ENCODE data around the gene SQOR. TPM values are rescaled to one million over a fixed set of nuclear protein-coding genes. Genes with fewer than 3 reads are reported as not detected.

The SQOR gene
- total RNA-seq, 4 donors from 2014 or later, result 49.8 to 56.6 (median 55.2) TPM

GRCh38 chr15:45670511-45670910, 35.7 kb downstream of the SQOR start:
- H3K4me1 ChIP-seq, result peaks cover 14% of the 10 kb centered on the region in 2 donors
- H3K27ac ChIP-seq, result no peak overlapping the region
- no peak overlapping the region for H3K4me3 ChIP-seq (replicated peaks in 1 of 3)
- 82% methylated on average over 4 of the region's 4 CpGs for WGBS, 2 donors
- intact Hi-C loops (cut with DNase I), result no loop called here
- no peaks in the 10 kb centered on the region for H3K9me3 ChIP-seq
- H3K36me3 ChIP-seq, result peaks cover 4 to 15% of the 10 kb centered on the region in 2 donors
- H3K27me3 ChIP-seq, result no peaks in the 10 kb centered on the region
- TF ChIP-seq, protein P1, sequence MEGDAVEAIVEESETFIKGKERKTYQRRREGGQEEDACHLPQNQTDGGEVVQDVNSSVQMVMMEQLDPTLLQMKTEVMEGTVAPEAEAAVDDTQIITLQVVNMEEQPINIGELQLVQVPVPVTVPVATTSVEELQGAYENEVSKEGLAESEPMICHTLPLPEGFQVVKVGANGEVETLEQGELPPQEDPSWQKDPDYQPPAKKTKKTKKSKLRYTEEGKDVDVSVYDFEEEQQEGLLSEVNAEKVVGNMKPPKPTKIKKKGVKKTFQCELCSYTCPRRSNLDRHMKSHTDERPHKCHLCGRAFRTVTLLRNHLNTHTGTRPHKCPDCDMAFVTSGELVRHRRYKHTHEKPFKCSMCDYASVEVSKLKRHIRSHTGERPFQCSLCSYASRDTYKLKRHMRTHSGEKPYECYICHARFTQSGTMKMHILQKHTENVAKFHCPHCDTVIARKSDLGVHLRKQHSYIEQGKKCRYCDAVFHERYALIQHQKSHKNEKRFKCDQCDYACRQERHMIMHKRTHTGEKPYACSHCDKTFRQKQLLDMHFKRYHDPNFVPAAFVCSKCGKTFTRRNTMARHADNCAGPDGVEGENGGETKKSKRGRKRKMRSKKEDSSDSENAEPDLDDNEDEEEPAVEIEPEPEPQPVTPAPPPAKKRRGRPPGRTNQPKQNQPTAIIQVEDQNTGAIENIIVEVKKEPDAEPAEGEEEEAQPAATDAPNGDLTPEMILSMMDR (IDR thresholded peaks at IDR 0.05), result no peak
- no peak for TF ChIP-seq POLR2A (IDR thresholded peaks at IDR 0.05)
- no peak for DNase-seq

- Histone ChIP-seq H3K9me3 (no peaks in the 10 kb centered on the region), H3K27ac (no peak overlapping the region), H3K27me3 (no peaks in the 10 kb centered on the region), H3K36me3 (peaks cover 13 to 21% of the 10 kb centered on the region in 2 donors), H3K4me1 (no peaks in the 10 kb centered on the region), H3K4me3 (replicated peaks in 1 of 3) (no peak overlapping the region)
- DNase-seq, result no peak
- WGBS, 2 donors, result 58 to 70% methylated on average over 3 of the region's 3 CpGs
- TF ChIP-seq, protein P1 (IDR thresholded peaks at IDR 0.05), result no peak
- no peak for TF ChIP-seq POLR2A (IDR thresholded peaks at IDR 0.05)
- intact Hi-C loops (cut with DNase I), result no loop called here
Measured at GRCh38 chr15:45674677-45675076, 39.8 kb downstream of the SQOR start.

DNA sequence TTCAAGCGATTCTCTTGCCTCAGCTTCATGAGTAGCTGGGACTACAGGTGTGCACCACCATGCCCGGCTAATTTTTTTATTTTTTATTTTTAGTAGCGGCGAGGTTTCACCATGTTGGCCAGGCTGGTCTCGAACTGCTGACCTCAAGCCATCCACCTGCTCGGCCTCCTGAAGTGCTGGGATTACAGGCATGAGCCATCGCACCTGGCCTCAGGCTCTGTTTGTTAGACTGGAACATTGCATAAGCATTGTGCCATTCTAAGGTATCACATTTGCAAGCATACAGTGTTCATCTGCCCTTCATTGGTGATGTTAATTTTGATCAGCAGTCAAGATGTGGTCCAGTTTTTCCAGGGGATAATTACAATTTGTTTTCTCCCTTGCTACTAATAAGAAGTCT, 43.0 kb downstream of the SQOR start:
- H3K4me3 ChIP-seq (replicated peaks in 1 of 3), result no peak overlapping the region
- TF ChIP-seq, protein P1 (IDR thresholded peaks at IDR 0.05), result no peak
- TF ChIP-seq POLR2A (IDR thresholded peaks at IDR 0.05), result no peak
- H3K27me3 ChIP-seq, result no peaks in the 10 kb centered on the region
- intact Hi-C loops (cut with DNase I), result no loop called here
- H3K9me3 ChIP-seq, result no peaks in the 10 kb centered on the region
- no peak for DNase-seq
- no peak overlapping the region for H3K27ac ChIP-seq
- 95 to 99% methylated on average over 7 of the region's 7 CpGs for WGBS, 2 donors
- H3K4me1 ChIP-seq, result no peaks in the 10 kb centered on the region
- peaks cover 21% of the 10 kb centered on the region in 2 donors for H3K36me3 ChIP-seq

DNA sequence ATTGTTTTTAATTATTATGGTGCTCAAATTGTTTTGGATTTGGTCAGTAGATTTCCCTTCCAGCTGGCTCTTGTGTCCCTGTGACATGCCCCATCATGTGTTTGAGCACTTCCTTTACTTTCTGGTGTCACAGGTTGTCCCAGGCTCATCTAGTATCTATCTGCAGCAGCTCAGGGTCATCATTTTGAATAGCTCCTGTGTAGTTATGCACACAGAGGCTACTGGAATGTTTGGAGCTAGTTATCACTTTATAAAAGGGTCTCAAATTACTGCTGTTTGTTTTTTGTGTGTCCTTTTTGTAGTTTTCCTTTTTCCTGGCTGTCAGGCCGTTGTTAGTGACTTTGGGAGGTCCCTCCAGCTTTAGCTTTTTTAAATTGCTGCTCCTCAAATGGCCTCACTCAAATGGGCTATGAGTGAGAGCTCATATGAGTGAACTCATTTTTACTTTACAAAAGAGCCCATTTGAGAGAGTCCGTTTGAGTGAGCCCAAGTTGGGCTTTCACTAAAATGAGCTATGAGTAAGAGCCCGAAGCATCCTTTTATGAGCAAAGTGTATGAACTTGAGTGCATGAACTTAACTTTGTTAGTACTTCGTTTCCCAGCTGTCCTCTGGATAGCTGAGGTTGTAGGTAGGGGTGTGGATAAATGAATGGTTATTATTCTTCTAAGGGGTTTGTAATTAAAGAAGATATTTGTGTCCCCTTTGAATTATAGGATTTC, 43.8 kb downstream of the SQOR start:
- Histone ChIP-seq H3K27me3 (no peaks in the 10 kb centered on the region), H3K4me1 (no peaks in the 10 kb centered on the region), H3K27ac (no peak overlapping the region), H3K36me3 (peaks cover 18 to 24% of the 10 kb centered on the region in 2 donors), H3K9me3 (no peaks in the 10 kb centered on the region), H3K4me3 (replicated peaks in 1 of 3) (no peak overlapping the region)
- intact Hi-C loops (cut with DNase I), result no loop called here
- TF ChIP-seq, protein P1 (IDR thresholded peaks at IDR 0.05), result no peak
- no peak for TF ChIP-seq POLR2A (IDR thresholded peaks at IDR 0.05)
- WGBS, 2 donors, result 91 to 94% methylated on average over 4 of the region's 4 CpGs
- DNase-seq, result no peak

DNA sequence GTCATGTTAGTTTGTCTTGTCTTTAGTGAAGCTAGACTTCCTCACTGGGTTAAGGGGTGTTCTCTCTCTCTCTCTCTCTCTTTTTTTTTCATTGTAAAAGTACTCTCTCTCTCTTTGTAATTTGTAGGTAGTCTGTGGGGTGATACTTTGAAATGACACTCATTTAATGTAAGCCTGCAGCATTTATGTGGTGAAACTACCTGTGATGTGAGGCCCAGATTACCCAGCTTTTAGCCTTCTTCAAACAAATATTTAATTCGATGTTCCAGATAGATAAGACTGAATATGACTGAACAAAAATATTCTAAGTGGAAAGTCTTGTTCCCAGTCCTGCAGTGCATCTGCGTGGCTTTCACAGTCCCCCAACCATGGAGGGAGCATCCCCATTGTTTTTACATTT, 49.7 kb downstream of the SQOR start:
- H3K9me3 ChIP-seq, result no peaks in the 10 kb centered on the region
- WGBS, 2 donors, result 84 to 90% methylated on average over 2 of the region's 2 CpGs
- peaks cover 28% of the 10 kb centered on the region in 2 donors for H3K36me3 ChIP-seq
- no peaks in the 10 kb centered on the region for H3K27me3 ChIP-seq
- no peak for TF ChIP-seq POLR2A (IDR thresholded peaks at IDR 0.05)
- TF ChIP-seq, protein P1 (IDR thresholded peaks at IDR 0.05), result no peak
- intact Hi-C loops (cut with DNase I), result no loop called here
- DNase-seq, result no peak
- H3K27ac ChIP-seq, result no peak overlapping the region
- H3K4me1 ChIP-seq, result no peaks in the 10 kb centered on the region
- no peak overlapping the region for H3K4me3 ChIP-seq (replicated peaks in 1 of 3)
